GM12878 (cell line): Measurements from ENCODE around the gene DNAJC19. TPM values are rescaled to one million over a fixed set of nuclear protein-coding genes. Genes with fewer than 3 reads are reported as not detected.

ENCODE experiments used
- ATAC-seq: fragments of 200-7000 bp; cut with Tn5 transposase; 3 replicates; pipeline ENCODE4 v1.9.1; 2020; ENCODE audit warnings: mild to moderate bottlenecking, moderate library complexity
- BruUV-seq: library from RNA; stranded (reverse); fragments of 400-500 nt; replicated peaks from 2 replicates; lab custom pipeline; 2021; lab: Mats Ljungman, UMichigan
- CTCF ChIA-PET: fragments of 300-600 bp; sonication (Branson Sonifier 250); formaldehyde crosslinking; extraction: SDS; loops from one replicate; lab custom pipeline; 2021; ENCODE audit warnings: inconsistent platforms; lab: Yijun Ruan, JAX
- POLR2A ChIA-PET: fragments of 350-600 bp; formaldehyde crosslinking; extraction: SDS; loops from one replicate; lab custom pipeline; 2021; ENCODE audit warnings: inconsistent platforms; lab: Charles Lee
- RAD21 ChIA-PET: fragments of 300-600 bp; sonication (Branson Sonifier 250); formaldehyde crosslinking; loops from one replicate; lab custom pipeline; 2023; ENCODE audit warnings: antibody characterized with exemption; ENCODE audit not compliant: unreplicated experiment; lab: Charles Lee
- SMC1A ChIA-PET: fragments of 300-600 bp; sonication (Branson Sonifier 250); formaldehyde crosslinking; loops from one replicate; lab custom pipeline; 2023; ENCODE audit not compliant: unreplicated experiment, uncharacterized antibody; lab: Charles Lee
- DNase-seq: peaks from one replicate; pipeline ENCODE4 v3.0.0-alpha.2; 2011; ENCODE audit warnings: low read depth, low spot score
- FAIRE-seq: peaks from 3 replicates; lab custom pipeline; 2011; peaks lifted over from hg19 to GRCh38; lab: Jason Lieb, UNC
- H2AFZ ChIP-seq: 2 replicates; pipeline ENCODE4 v1.6.0; 2011; ENCODE audit warnings: low read depth, low read length, control low read depth; ENCODE audit not compliant: control insufficient read depth
- H3K27ac ChIP-seq: 2 replicates; pipeline ENCODE4 v1.5.1; 2011; ENCODE audit warnings: control low read depth; ENCODE audit not compliant: control insufficient read depth, insufficient read depth
- H3K27me3 ChIP-seq, 2 experiments: replicated peaks in 1 of 2; 2 replicates each; pipeline versions ENCODE4 v1.6.0 to v1.6.1; 2011; ENCODE audit warnings: low read length in 1 of 2; ENCODE audit not compliant: control insufficient read depth in 2 of 2, insufficient read depth in 2 of 2
- H3K36me3 ChIP-seq, 2 experiments: 2 replicates each; pipeline ENCODE4 v1.5.1; 2011; ENCODE audit warnings: low read length in 1 of 2; ENCODE audit not compliant: control insufficient read depth in 2 of 2, insufficient read depth in 2 of 2
- H3K4me1 ChIP-seq: 2 replicates; pipeline ENCODE4 v1.6.1; 2011; ENCODE audit warnings: mild to moderate bottlenecking, low read length, moderate library complexity, mixed read lengths; ENCODE audit not compliant: control insufficient read depth, insufficient read depth
- H3K4me2 ChIP-seq: 2 replicates; pipeline ENCODE4 v1.6.0; 2011; ENCODE audit warnings: control low read depth; ENCODE audit not compliant: control insufficient read depth, insufficient read depth
- H3K4me3 ChIP-seq: fragments of 200-600 bp; sonication (generic); 2 replicates; pipeline ENCODE4 v1.5.1; 2016
- H3K79me2 ChIP-seq: 2 replicates; pipeline ENCODE4 v1.6.0; 2011; ENCODE audit warnings: low read length; ENCODE audit not compliant: control insufficient read depth, insufficient read depth
- H3K9ac ChIP-seq: 2 replicates; pipeline ENCODE4 v1.8.0; 2011; ENCODE audit warnings: low read length, control low read depth, mixed read lengths; ENCODE audit not compliant: control insufficient read depth, insufficient read depth
- H3K9me3 ChIP-seq: replicated peaks from 3 replicates; pipeline ENCODE4 v1.5.1; 2011; ENCODE audit warnings: mild to moderate bottlenecking, low read length; ENCODE audit not compliant: control insufficient read depth, insufficient read depth
- H4K20me1 ChIP-seq: 2 replicates; pipeline ENCODE4 v1.6.0; 2011; ENCODE audit not compliant: control insufficient read depth, insufficient read depth
- ATF7 ChIP-seq: fragments of 450-650 bp; IDR thresholded peaks from 2 replicates; pipeline ENCODE4 v1.6.1; 2016; ENCODE audit warnings: low read depth, mild to moderate bottlenecking
- BRCA1 ChIP-seq: IDR thresholded peaks from 2 replicates; pipeline ENCODE4 v1.6.1; 2011; ENCODE audit warnings: low read depth, low read length, improper control_type of control experiment
- CEBPZ ChIP-seq: fragments of 150-350 bp; IDR thresholded peaks from 2 replicates; pipeline ENCODE4 v1.6.1; 2016; ENCODE audit warnings: low read depth, low read length
- DPF2 ChIP-seq: fragments of 450-650 bp; IDR thresholded peaks from 2 replicates; pipeline ENCODE4 v1.6.1; 2017; ENCODE audit warnings: mild to moderate bottlenecking
- EP300 ChIP-seq, 2 experiments: fragments of 150-350 bp in 1 of 2; IDR thresholded peaks; 2 replicates each; pipeline ENCODE4 v1.6.1; 2011 to 2012; ENCODE audit warnings: low read depth in 2 of 2, low read length in 2 of 2, borderline replicate concordance in 1 of 2, improper control_type of control experiment in 1 of 2, inconsistent platforms in 1 of 2; ENCODE audit not compliant: control insufficient read depth in 1 of 2
- FOS ChIP-seq: IDR thresholded peaks from 3 replicates; pipeline ENCODE4 v1.6.1; 2011; ENCODE audit warnings: borderline replicate concordance; ENCODE audit not compliant: insufficient read length; ENCODE audit errors: extremely low read depth
- HDGF ChIP-seq: fragments of 450-650 bp; IDR thresholded peaks from 2 replicates; pipeline ENCODE4 v1.6.1; 2016; ENCODE audit warnings: antibody characterized with exemption
- JUND ChIP-seq: IDR thresholded peaks from 2 replicates; pipeline ENCODE4 v1.6.1; 2012; ENCODE audit warnings: low read depth, mild to moderate bottlenecking, low read length, improper control_type of control experiment, moderate library complexity
- LARP7 ChIP-seq: fragments of 450-650 bp; IDR thresholded peaks from 2 replicates; pipeline ENCODE4 v1.6.1; 2017; ENCODE audit warnings: mild to moderate bottlenecking
- RELA ChIP-seq: fragments of 450-650 bp; IDR thresholded peaks from 2 replicates; pipeline ENCODE4 v1.8.0; 2014; ENCODE audit warnings: borderline replicate concordance; ENCODE audit not compliant: partially characterized antibody
- ZBTB4 ChIP-seq: fragments of 450-650 bp; formaldehyde crosslinking; IDR thresholded peaks from 2 replicates; pipeline ENCODE4 v1.4.0; 2022; ENCODE audit warnings: mild to moderate bottlenecking, moderate library complexity
- ZNF217 ChIP-seq: fragments of 450-650 bp; IDR thresholded peaks from 2 replicates; pipeline ENCODE4 v1.6.1; 2017; ENCODE audit warnings: antibody characterized with exemption, mild to moderate bottlenecking
- WGBS: methylation state at CpG from one replicate; pipeline ENCODE4 v1.1.6; 2016; ENCODE audit warnings: low lambda C conversion rate; ENCODE audit not compliant: insufficient replicate concordance, insufficient coverage; ENCODE audit errors: missing lambda C conversion rate; 5-methylcytosine and 5-hydroxymethylcytosine counted together
- in situ Hi-C: fragments of 300-500 bp; cut with MboI; formaldehyde crosslinking; loops from 9 replicates; pipeline ENCODE4 v1.14.3; 2018; ENCODE audit warnings: mixed read lengths
- intact Hi-C: fragments of 100-400 bp; cut with micrococcal nuclease; formaldehyde crosslinking; loops from one replicate; pipeline ENCODE4 v1.14.2; 2022; ENCODE audit not compliant: unreplicated experiment
- polyA plus RNA-seq, 11 experiments: library from polyadenylated mRNA; depleted of rRNA in 4 of 11; unstranded in 6 of 11; stranded (reverse) in 5 of 11; fragments of >200 nt; fragmentation: Nextera tagmentation in 4 of 11; fragmentation: Illumina TruSeq in 1 of 11; extraction: Ambion mirVana in 4 of 11; extraction: Trizol in 1 of 11; gene quantifications; 1 replicate in 1 of 11; 2 replicates in 10 of 11; pipeline versions ENCODE4 v1.2.1 to v1.2.3, GENCODE V29; 2011 to 2016; ENCODE audit warnings: inconsistent platforms in 2 of 11, missing spikeins in 2 of 11, low read depth in 1 of 11
- total RNA-seq, 4 experiments: library from RNA; depleted of rRNA in 3 of 4; stranded (reverse); fragments of >200 nt in 3 of 4; fragmentation: Illumina TruSeq in 1 of 4; extraction: Trizol in 1 of 4; gene quantifications; 2 replicates each; pipeline versions ENCODE4 v1.2.1 to v1.2.3, GENCODE V29; 2013 to 2021
- TF ChIP-seq, protein P1 (sequence below): IDR thresholded peaks from 2 replicates; pipeline ENCODE4 v1.6.1; 2011; ENCODE audit warnings: mild to moderate bottlenecking, low read depth, low read length, moderate library complexity; ENCODE audit not compliant: insufficient replicate concordance

Gene DNAJC19
- total and polyA plus RNA-seq, 10 of the 15 experiments (the other 5 are each of a cell fraction or from before 2014, with no cell fraction given), result 29.8 to 136 (median 51.3) TPM

DNA sequence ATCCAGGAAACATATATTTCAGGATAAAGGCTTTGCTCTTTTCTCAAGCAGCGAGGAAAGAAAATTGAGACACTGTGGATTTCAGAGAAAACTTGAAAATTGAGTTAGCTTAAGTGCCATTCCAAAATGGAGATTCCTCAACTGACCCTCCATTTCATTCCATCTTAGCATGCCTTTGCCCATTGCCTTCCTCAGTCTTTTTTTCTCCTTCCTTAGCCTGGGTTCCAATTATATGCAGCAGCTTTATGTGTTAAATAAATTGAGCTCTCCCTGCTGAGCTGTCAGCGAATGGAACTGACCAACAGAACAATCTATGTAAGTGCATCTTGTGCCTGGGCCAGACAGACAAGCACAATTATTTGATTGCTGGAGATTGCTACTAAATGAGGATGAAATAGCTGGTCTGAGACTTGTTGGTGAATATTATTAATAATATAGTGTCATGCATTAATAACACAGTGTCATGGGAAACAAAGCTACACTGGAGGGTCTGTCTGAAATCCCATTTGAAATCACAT lies 6.9 kb upstream of the DNAJC19 start:
- intact Hi-C loops (no loop called here), in situ Hi-C loops (no loop called here)
- H3K9me3 ChIP-seq, result no peaks in the 10 kb centered on the region
- POLR2A ChIA-PET, result no interaction called here
- no peak overlapping the region for H3K27ac ChIP-seq
- RAD21 ChIA-PET, result no interaction called here
- no peaks in the 10 kb centered on the region for H3K79me2 ChIP-seq
- FAIRE-seq, result no peak
- no TSS peak for BruUV-seq
- no peak for DNase-seq
- H3K36me3 ChIP-seq, result no peaks in the 10 kb centered on the region
- TF ChIP-seq, protein P1, sequence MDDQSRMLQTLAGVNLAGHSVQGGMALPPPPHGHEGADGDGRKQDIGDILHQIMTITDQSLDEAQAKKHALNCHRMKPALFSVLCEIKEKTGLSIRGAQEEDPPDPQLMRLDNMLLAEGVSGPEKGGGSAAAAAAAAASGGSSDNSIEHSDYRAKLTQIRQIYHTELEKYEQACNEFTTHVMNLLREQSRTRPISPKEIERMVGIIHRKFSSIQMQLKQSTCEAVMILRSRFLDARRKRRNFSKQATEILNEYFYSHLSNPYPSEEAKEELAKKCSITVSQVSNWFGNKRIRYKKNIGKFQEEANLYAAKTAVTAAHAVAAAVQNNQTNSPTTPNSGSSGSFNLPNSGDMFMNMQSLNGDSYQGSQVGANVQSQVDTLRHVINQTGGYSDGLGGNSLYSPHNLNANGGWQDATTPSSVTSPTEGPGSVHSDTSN, result no peak
- no peak for TF ChIP-seq ZNF217
- no peak for TF ChIP-seq DPF2
- no peak for TF ChIP-seq HDGF
- TF ChIP-seq JUND, result no peak
- TF ChIP-seq FOS, result no peak
- no peak for TF ChIP-seq CEBPZ
- no peak for TF ChIP-seq LARP7
- no peak for TF ChIP-seq ZBTB4 (CRISPR knock-in tag)
- TF ChIP-seq ATF7, result no peak
- no peak for TF ChIP-seq BRCA1
- no peak for TF ChIP-seq EP300 (IDR thresholded peaks at IDR 0.05; ENCODE audit: borderline replicate concordance in 1 of 2, control insufficient read depth in 1 of 2, low read depth in 2 of 2, low read length in 2 of 2)
- no peak for TF ChIP-seq RELA
- TF ChIP-seq, all 136 proteins: peak for 0
- no peak overlapping the region for H2AFZ ChIP-seq
- 23% methylated on average over 2 of the region's 2 CpGs for WGBS
- H3K4me2 ChIP-seq, result no peak overlapping the region
- H3K4me3 ChIP-seq, result no peak overlapping the region
- SMC1A ChIA-PET, result interaction anchor here (1.6 kb wide), 1 partner anchor 16 kb away, joined by 3 read pairs; no protein-coding TSS in a partner anchor
- ATAC-seq, result no peak
- CTCF ChIA-PET, result interaction anchor here (1.8 kb wide), 1 partner anchor 98 kb away, joined by 3 read pairs; no protein-coding TSS in a partner anchor
- no peak overlapping the region for H3K9ac ChIP-seq
- H4K20me1 ChIP-seq, result no peaks in the 10 kb centered on the region
- no peaks in the 10 kb centered on the region for H3K27me3 ChIP-seq
- H3K4me1 ChIP-seq, result no peaks in the 10 kb centered on the region
